Calu3 (cell line): Measurements from ENCODE around the gene PTPN13. TPM values are rescaled to one million over a fixed set of nuclear protein-coding genes. Genes with fewer than 3 reads are reported as not detected.

ENCODE experiments used
- BruUV-seq: library from RNA; stranded (reverse); fragments of 400-500 nt; replicated peaks from 2 replicates; lab custom pipeline; 2021; lab: Mats Ljungman, UMichigan
- CTCF ChIA-PET: fragments of 300-600 bp; sonication (Branson Sonifier 250); formaldehyde crosslinking; loops from one replicate; lab custom pipeline; 2022; ENCODE audit warnings: antibody characterized with exemption; lab: Charles Lee
- DNase-seq: peaks from one replicate; pipeline ENCODE4 v3.0.0; 2022
- H3K27ac Mint-ChIP-seq: one replicate; pipeline ENCODE4 v1.8.0; 2022; ENCODE audit warnings: mixed read lengths; ENCODE audit not compliant: unreplicated experiment
- H3K27me3 Mint-ChIP-seq: one replicate; pipeline ENCODE4 v1.8.0; 2022; ENCODE audit warnings: mixed read lengths; ENCODE audit not compliant: unreplicated experiment
- H3K36me3 Mint-ChIP-seq: one replicate; pipeline ENCODE4 v1.8.0; 2022; ENCODE audit warnings: mild to moderate bottlenecking, moderate library complexity, mixed read lengths; ENCODE audit not compliant: insufficient read depth, unreplicated experiment
- H3K4me1 Mint-ChIP-seq: one replicate; pipeline ENCODE4 v1.8.0; 2022; ENCODE audit warnings: mild to moderate bottlenecking, low read depth, mixed read lengths; ENCODE audit not compliant: unreplicated experiment
- H3K4me3 Mint-ChIP-seq: one replicate; pipeline ENCODE4 v1.8.0; 2022; ENCODE audit warnings: mild to moderate bottlenecking, low read depth, moderate library complexity, mixed read lengths; ENCODE audit not compliant: unreplicated experiment
- H3K9me3 Mint-ChIP-seq: one replicate; pipeline ENCODE4 v1.8.0; 2022; ENCODE audit warnings: low read depth, mixed read lengths; ENCODE audit not compliant: unreplicated experiment
- CTCF ChIP-seq: fragments of 200-600 bp; IDR thresholded peaks from one replicate; pipeline ENCODE4 v1.8.0; 2022; ENCODE audit warnings: antibody characterized with exemption; ENCODE audit not compliant: unreplicated experiment
- intact Hi-C: fragments of 100-400 bp; cut with micrococcal nuclease; formaldehyde crosslinking; loops from one replicate; pipeline ENCODE4 v1.10.0; 2022; ENCODE audit not compliant: unreplicated experiment
- total RNA-seq: library from RNA; stranded (reverse); gene quantifications from 2 replicates; pipeline ENCODE4 v1.2.3, GENCODE V29; 2022

PTPN13 gene
- total RNA-seq, 1 experiment from 2014 or later, result 23.3 TPM

DNA sequence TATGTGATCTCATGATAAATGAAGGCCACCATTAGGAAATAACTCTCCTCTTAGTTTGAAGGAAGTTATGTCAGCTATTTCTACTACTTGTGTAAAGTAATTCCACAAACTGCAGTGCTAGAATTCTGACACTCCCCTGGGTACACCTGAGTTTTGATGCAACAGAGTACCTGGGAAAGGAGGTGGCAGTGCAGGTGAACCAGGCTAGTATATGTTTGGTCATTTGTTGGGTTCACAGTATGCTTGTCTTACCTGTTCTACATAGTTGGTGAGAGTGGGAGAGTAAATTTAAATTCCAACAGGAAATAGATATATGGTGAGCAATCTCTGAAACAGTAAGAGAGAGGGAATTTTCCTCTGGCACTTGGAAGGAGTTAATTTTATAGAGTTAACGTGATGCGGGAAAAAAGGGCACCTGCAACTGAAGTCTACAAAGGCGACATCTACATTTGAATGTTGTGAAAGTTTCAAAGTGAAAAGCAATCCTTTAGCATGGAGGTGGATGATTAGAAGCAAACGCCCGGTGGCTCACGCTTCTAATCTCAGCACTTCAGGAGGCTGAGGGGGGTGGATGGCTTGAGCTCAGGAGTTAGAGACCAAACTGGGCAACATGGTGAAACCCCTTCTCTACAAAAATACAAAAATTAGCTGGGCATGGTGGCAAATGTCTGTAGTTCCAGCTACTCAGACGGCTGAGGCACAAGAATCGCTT lies 263.4 kb downstream of the PTPN13 start:
- BruUV-seq, result no TSS peak
- CTCF ChIA-PET, result interaction anchor here (0.7 kb wide), 1 partner anchor 31 kb away, joined by 3 read pairs; no protein-coding TSS in a partner anchor
- Mint-ChIP-seq H3K4me1 (peaks cover 19% of the 10 kb centered on the region), H3K36me3 (no peaks in the 10 kb centered on the region), H3K27me3 (no peaks in the 10 kb centered on the region), H3K27ac (no peak overlapping the region), H3K9me3 (no peaks in the 10 kb centered on the region), H3K4me3 (no peak overlapping the region)
- DNase-seq, result no peak
- TF ChIP-seq CTCF, result no peak
- intact Hi-C loops, result no loop called here

Other genes with a start within 250 kb of the PTPN13 start
- 2.9 and 3.6 TPM in 2 replicates for gene MAPK10, start 234.3 kb upstream of the PTPN13 start, total RNA-seq